HepG2 (cell line): ENCODE measurements around the gene HSPA1A. TPM values are rescaled to one million over a fixed set of nuclear protein-coding genes. Genes with fewer than 3 reads are reported as not detected.

Experiments
- ARNT2 ChIP-seq: sonication (generic); formaldehyde crosslinking; IDR thresholded peaks from 2 replicates; pipeline ENCODE4 v1.8.0; 2022; ENCODE audit warnings: mild to moderate bottlenecking, low read depth, missing genetic modification reagents, moderate library complexity
- CHD2 ChIP-seq: IDR thresholded peaks from 2 replicates; pipeline ENCODE4 v1.6.1; 2011; ENCODE audit warnings: low read depth, low read length, improper control_type of control experiment
- FOSL1 ChIP-seq: sonication (generic); formaldehyde crosslinking; IDR thresholded peaks from 2 replicates; pipeline ENCODE4 v1.9.0; 2021; ENCODE audit warnings: missing genetic modification reagents, borderline replicate concordance
- GATAD2A ChIP-seq: IDR thresholded peaks from 2 replicates; pipeline ENCODE4 v1.6.1; 2016
- MATR3 ChIP-seq: sonication (generic); formaldehyde crosslinking; IDR thresholded peaks from 2 replicates; pipeline ENCODE4 v1.4.0; 2020; ENCODE audit warnings: missing genetic modification reagents
- NR2C2 ChIP-seq: sonication (generic); formaldehyde crosslinking; IDR thresholded peaks from 2 replicates; pipeline ENCODE4 v1.4.0; 2020; ENCODE audit warnings: missing genetic modification reagents, mild to moderate bottlenecking, moderate library complexity, borderline replicate concordance
- POLR2AphosphoS2 ChIP-seq: IDR thresholded peaks from 2 replicates; pipeline ENCODE4 v1.6.1; 2011; ENCODE audit warnings: low read depth, low read length, improper control_type of control experiment
- RARG ChIP-seq: sonication (generic); formaldehyde crosslinking; IDR thresholded peaks from 2 replicates; pipeline ENCODE4 v1.4.0; 2020; ENCODE audit warnings: low read depth, mild to moderate bottlenecking, missing genetic modification reagents
- SALL1 ChIP-seq: sonication (generic); formaldehyde crosslinking; IDR thresholded peaks from 2 replicates; pipeline ENCODE4 v1.8.0; 2022; ENCODE audit warnings: mild to moderate bottlenecking, missing genetic modification reagents
- TEAD2 ChIP-seq: sonication (generic); formaldehyde crosslinking; IDR thresholded peaks from 2 replicates; pipeline ENCODE4 v1.9.0; 2021; ENCODE audit warnings: missing genetic modification reagents
- ZBTB21 ChIP-seq: sonication (generic); formaldehyde crosslinking; IDR thresholded peaks from 2 replicates; pipeline ENCODE4 v1.4.0; 2020; ENCODE audit warnings: missing genetic modification reagents
- ZFX ChIP-seq: sonication (generic); formaldehyde crosslinking; IDR thresholded peaks from 2 replicates; pipeline ENCODE4 v1.4.0; 2020; ENCODE audit warnings: mild to moderate bottlenecking, low read depth, missing genetic modification reagents, moderate library complexity
- ZNF10 ChIP-seq: sonication (generic); formaldehyde crosslinking; IDR thresholded peaks from 2 replicates; pipeline ENCODE4 v1.4.0; 2020; ENCODE audit warnings: mild to moderate bottlenecking, low read depth, missing genetic modification reagents, borderline replicate concordance
- ZNF136 ChIP-seq: sonication (generic); formaldehyde crosslinking; IDR thresholded peaks from 2 replicates; pipeline ENCODE4 v1.8.1; 2022; ENCODE audit warnings: low read depth, mild to moderate bottlenecking, moderate library complexity, missing genetic modification reagents
- ZNF143 ChIP-seq: sonication (generic); formaldehyde crosslinking; IDR thresholded peaks from 2 replicates; pipeline ENCODE4 v1.4.0; 2020; ENCODE audit warnings: missing genetic modification reagents
- ZNF430 ChIP-seq: sonication (generic); formaldehyde crosslinking; IDR thresholded peaks from 2 replicates; pipeline ENCODE4 v1.9.0; 2021; ENCODE audit warnings: mild to moderate bottlenecking, missing genetic modification reagents
- polyA plus RNA-seq, 8 experiments: library from polyadenylated mRNA; depleted of rRNA in 3 of 8; stranded (reverse) in 7 of 8; unstranded in 1 of 8; fragments of >200 nt; fragmentation: Illumina TruSeq in 4 of 8; extraction: Trizol in 4 of 8; gene quantifications; 2 replicates each; pipeline versions ENCODE4 v1.2.1 to v1.2.3, GENCODE V29; 2011 to 2016; ENCODE audit warnings: low read depth in 4 of 8, missing spikeins in 1 of 8, mixed read lengths in 1 of 8; ENCODE audit not compliant: insufficient read depth in 1 of 8
- total RNA-seq, 5 experiments: library from RNA; depleted of rRNA; stranded (reverse); fragments of >200 nt; fragmentation: Illumina TruSeq; extraction: Trizol; gene quantifications; 2 replicates each; pipeline ENCODE4 v1.2.3, GENCODE V29; 2016; ENCODE audit warnings: low read depth in 1 of 5
- TF ChIP-seq, protein P1 (sequence below): sonication (generic); formaldehyde crosslinking; IDR thresholded peaks from 2 replicates; pipeline ENCODE4 v1.4.0; 2020; ENCODE audit warnings: missing genetic modification reagents, borderline replicate concordance
- TF ChIP-seq, protein P2 (sequence below): sonication (generic); formaldehyde crosslinking; IDR thresholded peaks from 2 replicates; pipeline ENCODE4 v1.4.0; 2020; ENCODE audit warnings: missing genetic modification reagents; ENCODE audit errors: not compliant biosample characterization
- TF ChIP-seq, protein P3 (sequence below): sonication (generic); formaldehyde crosslinking; IDR thresholded peaks from 2 replicates; pipeline ENCODE4 v1.4.0; 2020; ENCODE audit warnings: mild to moderate bottlenecking, missing genetic modification reagents
- TF ChIP-seq, protein P4 (sequence below): sonication (generic); formaldehyde crosslinking; IDR thresholded peaks from 2 replicates; pipeline ENCODE4 v1.8.1; 2023; ENCODE audit warnings: mild to moderate bottlenecking, missing genetic modification reagents, borderline replicate concordance
- TF ChIP-seq, protein P5 (sequence below): sonication (generic); formaldehyde crosslinking; IDR thresholded peaks from 2 replicates; pipeline ENCODE4 v1.4.0; 2020; ENCODE audit warnings: mild to moderate bottlenecking, missing genetic modification reagents, borderline replicate concordance

The HSPA1A gene
- total and polyA plus RNA-seq, 2 of the 13 experiments (the other 11 are each of a cell fraction or from before 2014, with no cell fraction given) = 44.5 to 85.0 TPM

DNA sequence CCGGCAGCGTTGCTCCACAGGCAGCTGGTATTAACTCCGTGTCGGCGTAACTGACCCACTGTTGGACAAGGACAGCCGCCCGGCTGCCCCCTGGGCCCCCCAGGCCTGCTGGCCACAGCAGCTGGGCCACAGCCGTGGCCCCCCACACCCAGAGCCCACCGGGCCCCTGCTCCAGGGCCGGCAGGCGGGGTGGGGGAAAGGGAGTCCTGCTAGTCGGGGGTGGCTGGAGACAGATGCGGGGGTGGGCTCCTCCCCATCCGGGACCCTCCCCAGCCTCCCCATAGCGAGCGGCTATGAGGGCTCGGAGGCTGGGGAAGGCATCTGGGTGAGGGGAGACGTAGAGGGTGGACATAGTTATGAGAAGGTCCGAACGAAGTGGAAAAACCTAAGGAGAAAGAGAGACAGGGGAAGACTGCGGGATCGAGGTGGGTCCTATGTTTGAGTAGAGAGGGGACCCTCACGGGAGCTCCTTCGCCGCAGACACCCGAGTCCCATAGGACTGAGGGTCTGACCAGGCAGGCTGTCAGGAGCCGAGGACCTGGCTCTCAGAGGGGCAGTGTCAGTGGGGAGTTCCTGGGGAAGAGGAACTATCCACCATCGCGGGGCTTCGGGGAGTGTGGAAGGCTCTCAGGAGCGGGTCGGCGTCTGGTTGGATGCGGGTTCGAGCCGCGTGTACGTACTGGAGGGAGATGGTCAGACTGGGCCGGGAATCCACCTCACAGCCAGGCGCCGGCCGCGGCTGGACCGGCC, 20.3 kb upstream of the HSPA1A start (continued):
- TF ChIP-seq, protein P1, sequence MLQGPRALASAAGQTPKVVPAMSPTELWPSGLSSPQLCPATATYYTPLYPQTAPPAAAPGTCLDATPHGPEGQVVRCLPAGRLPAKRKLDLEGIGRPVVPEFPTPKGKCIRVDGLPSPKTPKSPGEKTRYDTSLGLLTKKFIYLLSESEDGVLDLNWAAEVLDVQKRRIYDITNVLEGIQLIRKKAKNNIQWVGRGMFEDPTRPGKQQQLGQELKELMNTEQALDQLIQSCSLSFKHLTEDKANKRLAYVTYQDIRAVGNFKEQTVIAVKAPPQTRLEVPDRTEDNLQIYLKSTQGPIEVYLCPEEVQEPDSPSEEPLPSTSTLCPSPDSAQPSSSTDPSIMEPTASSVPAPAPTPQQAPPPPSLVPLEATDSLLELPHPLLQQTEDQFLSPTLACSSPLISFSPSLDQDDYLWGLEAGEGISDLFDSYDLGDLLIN = no peak
- no peak for TF ChIP-seq ZNF136 (CRISPR knock-in tag)
- TF ChIP-seq, protein P2, sequence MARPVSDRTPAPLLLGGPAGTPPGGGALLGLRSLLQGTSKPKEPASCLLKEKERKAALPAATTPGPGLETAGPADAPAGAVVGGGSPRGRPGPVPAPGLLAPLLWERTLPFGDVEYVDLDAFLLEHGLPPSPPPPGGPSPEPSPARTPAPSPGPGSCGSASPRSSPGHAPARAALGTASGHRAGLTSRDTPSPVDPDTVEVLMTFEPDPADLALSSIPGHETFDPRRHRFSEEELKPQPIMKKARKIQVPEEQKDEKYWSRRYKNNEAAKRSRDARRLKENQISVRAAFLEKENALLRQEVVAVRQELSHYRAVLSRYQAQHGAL (CRISPR knock-in tag) = no peak
- TF ChIP-seq ZNF143 (CRISPR knock-in tag) = no peak
- no peak for TF ChIP-seq SALL1 (CRISPR knock-in tag)
- TF ChIP-seq ARNT2 (CRISPR knock-in tag) = peak; percentile 49; the same call in 1 of the 2 replicates
- TF ChIP-seq NR2C2 = no peak
- TF ChIP-seq ZNF10 (CRISPR knock-in tag) = no peak
- TF ChIP-seq, protein P3, sequence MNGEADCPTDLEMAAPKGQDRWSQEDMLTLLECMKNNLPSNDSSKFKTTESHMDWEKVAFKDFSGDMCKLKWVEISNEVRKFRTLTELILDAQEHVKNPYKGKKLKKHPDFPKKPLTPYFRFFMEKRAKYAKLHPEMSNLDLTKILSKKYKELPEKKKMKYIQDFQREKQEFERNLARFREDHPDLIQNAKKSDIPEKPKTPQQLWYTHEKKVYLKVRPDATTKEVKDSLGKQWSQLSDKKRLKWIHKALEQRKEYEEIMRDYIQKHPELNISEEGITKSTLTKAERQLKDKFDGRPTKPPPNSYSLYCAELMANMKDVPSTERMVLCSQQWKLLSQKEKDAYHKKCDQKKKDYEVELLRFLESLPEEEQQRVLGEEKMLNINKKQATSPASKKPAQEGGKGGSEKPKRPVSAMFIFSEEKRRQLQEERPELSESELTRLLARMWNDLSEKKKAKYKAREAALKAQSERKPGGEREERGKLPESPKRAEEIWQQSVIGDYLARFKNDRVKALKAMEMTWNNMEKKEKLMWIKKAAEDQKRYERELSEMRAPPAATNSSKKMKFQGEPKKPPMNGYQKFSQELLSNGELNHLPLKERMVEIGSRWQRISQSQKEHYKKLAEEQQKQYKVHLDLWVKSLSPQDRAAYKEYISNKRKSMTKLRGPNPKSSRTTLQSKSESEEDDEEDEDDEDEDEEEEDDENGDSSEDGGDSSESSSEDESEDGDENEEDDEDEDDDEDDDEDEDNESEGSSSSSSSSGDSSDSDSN = no peak
- no peak for TF ChIP-seq ZBTB21 (CRISPR knock-in tag)
- 0 out of 2 replicates have a peak, but pooled peaks have one; percentile 12 for TF ChIP-seq CHD2
- no peak for TF ChIP-seq ZNF430 (CRISPR knock-in tag)
- no peak for TF ChIP-seq POLR2AphosphoS2
- TF ChIP-seq, protein P4, sequence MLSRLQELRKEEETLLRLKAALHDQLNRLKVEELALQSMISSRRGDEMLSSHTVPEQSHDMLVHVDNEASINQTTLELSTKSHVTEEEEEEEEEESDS = no peak
- TF ChIP-seq, protein P5, sequence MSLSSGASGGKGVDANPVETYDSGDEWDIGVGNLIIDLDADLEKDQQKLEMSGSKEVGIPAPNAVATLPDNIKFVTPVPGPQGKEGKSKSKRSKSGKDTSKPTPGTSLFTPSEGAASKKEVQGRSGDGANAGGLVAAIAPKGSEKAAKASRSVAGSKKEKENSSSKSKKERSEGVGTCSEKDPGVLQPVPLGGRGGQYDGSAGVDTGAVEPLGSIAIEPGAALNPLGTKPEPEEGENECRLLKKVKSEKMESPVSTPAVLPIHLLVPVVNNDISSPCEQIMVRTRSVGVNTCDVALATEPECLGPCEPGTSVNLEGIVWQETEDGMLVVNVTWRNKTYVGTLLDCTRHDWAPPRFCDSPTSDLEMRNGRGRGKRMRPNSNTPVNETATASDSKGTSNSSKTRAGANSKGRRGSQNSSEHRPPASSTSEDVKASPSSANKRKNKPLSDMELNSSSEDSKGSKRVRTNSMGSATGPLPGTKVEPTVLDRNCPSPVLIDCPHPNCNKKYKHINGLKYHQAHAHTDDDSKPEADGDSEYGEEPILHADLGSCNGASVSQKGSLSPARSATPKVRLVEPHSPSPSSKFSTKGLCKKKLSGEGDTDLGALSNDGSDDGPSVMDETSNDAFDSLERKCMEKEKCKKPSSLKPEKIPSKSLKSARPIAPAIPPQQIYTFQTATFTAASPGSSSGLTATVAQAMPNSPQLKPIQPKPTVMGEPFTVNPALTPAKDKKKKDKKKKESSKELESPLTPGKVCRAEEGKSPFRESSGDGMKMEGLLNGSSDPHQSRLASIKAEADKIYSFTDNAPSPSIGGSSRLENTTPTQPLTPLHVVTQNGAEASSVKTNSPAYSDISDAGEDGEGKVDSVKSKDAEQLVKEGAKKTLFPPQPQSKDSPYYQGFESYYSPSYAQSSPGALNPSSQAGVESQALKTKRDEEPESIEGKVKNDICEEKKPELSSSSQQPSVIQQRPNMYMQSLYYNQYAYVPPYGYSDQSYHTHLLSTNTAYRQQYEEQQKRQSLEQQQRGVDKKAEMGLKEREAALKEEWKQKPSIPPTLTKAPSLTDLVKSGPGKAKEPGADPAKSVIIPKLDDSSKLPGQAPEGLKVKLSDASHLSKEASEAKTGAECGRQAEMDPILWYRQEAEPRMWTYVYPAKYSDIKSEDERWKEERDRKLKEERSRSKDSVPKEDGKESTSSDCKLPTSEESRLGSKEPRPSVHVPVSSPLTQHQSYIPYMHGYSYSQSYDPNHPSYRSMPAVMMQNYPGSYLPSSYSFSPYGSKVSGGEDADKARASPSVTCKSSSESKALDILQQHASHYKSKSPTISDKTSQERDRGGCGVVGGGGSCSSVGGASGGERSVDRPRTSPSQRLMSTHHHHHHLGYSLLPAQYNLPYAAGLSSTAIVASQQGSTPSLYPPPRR (CRISPR knock-in tag) = no peak
- TF ChIP-seq MATR3 = no peak
- no peak for TF ChIP-seq GATAD2A (CRISPR knock-in tag)
- 0 out of 2 replicates have a peak, but pooled peaks have one; percentile 32 for TF ChIP-seq ZFX (CRISPR knock-in tag)
- no peak for TF ChIP-seq RARG (CRISPR knock-in tag)
- TF ChIP-seq FOSL1 (CRISPR knock-in tag) = no peak
- TF ChIP-seq TEAD2 = no peak
